ENCODE results near the gene ZNF92.

ZNF92 gene

GRCh38 chr7:65369843-65370242 lies 3.8 kb upstream of the ZNF92 start:
- TF ChIP-seq CTCF (IDR thresholded peaks at IDR 0.05; ENCODE audit: insufficient read depth, missing control alignments) = no peak
- FAIRE-seq = no peak
- DNase-seq (ENCODE audit: insufficient read length, low spot score) = no peak

- no peak for TF ChIP-seq CTCF (IDR thresholded peaks at IDR 0.05; ENCODE audit: insufficient read depth, missing control alignments)
- DNase-seq (ENCODE audit: insufficient read length, low spot score) (no peak), FAIRE-seq (no peak)
Observed at GRCh38 chr7:65371468-65371867, 2.2 kb upstream of the ZNF92 start.

GRCh38 chr7:65379318-65379717 lies 5.7 kb downstream of the ZNF92 start:
- no peak for FAIRE-seq
- no peak for DNase-seq (ENCODE audit: insufficient read length, low spot score)
- TF ChIP-seq CTCF (IDR thresholded peaks at IDR 0.05; ENCODE audit: insufficient read depth, missing control alignments) = no peak

- no peak for DNase-seq (ENCODE audit: insufficient read length, low spot score)
- TF ChIP-seq CTCF (IDR thresholded peaks at IDR 0.05; ENCODE audit: insufficient read depth, missing control alignments) = no peak
- FAIRE-seq = no peak
Observed at GRCh38 chr7:65381742-65382141, 8.1 kb downstream of the ZNF92 start.

- no peak for FAIRE-seq
- DNase-seq (ENCODE audit: insufficient read length, low spot score) = no peak
- no peak for TF ChIP-seq CTCF (IDR thresholded peaks at IDR 0.05; ENCODE audit: insufficient read depth, missing control alignments)
Observed at GRCh38 chr7:65382452-65382851, 8.8 kb downstream of the ZNF92 start.

GRCh38 chr7:65387891-65388290 lies 14.2 kb downstream of the ZNF92 start:
- DNase-seq (ENCODE audit: insufficient read length, low spot score) (no peak), FAIRE-seq (no peak)
- no peak for TF ChIP-seq CTCF (IDR thresholded peaks at IDR 0.05; ENCODE audit: insufficient read depth, missing control alignments)

- DNase-seq (ENCODE audit: insufficient read length, low spot score) (no peak), FAIRE-seq (no peak)
- TF ChIP-seq CTCF (IDR thresholded peaks at IDR 0.05; ENCODE audit: insufficient read depth, missing control alignments) = no peak
Observed at GRCh38 chr7:65390588-65390987, 16.9 kb downstream of the ZNF92 start.

All from D721Med (cell line).